DOHH2 (cell line): ENCODE data around the gene IRF1.
"Not testable (repeated sequence)": the region's sequence is repeated elsewhere in the genome, so short reads cannot be mapped to it uniquely, and the experiment has no call there.

Experiments
- CTCF ChIP-seq: fragments of 200-600 bp; sonication (generic); IDR thresholded peaks from one replicate; pipeline ENCODE4 v1.5.1; 2014; ENCODE audit warnings: antibody characterized with exemption, mild to moderate bottlenecking, low read depth, low read length; ENCODE audit not compliant: poor library complexity, severe bottlenecking
- EZH2phosphoT487 ChIP-seq: fragments of 200-600 bp; sonication (generic); IDR thresholded peaks from 2 replicates; pipeline ENCODE4 v1.6.1; 2017; ENCODE audit warnings: borderline replicate concordance, mild to moderate bottlenecking, antibody characterized with exemption, low read length, moderate library complexity, mixed read lengths

GRCh38 chr5:132513618-132514336 is 23.2 kb upstream of the IRF1 start:
- not testable (repeated sequence) for TF ChIP-seq CTCF, EZH2phosphoT487
